HG03442 (cell line): Measurements from ENCODE around the gene ARAP1.

Experiments used
- ATAC-seq: cut with Tn5 transposase; IDR thresholded peaks from one replicate; pipeline ENCODE4 v1.9.1; 2021; ENCODE audit warnings: mild to moderate bottlenecking, moderate library complexity; ENCODE audit not compliant: unreplicated experiment

Gene ARAP1

DNA sequence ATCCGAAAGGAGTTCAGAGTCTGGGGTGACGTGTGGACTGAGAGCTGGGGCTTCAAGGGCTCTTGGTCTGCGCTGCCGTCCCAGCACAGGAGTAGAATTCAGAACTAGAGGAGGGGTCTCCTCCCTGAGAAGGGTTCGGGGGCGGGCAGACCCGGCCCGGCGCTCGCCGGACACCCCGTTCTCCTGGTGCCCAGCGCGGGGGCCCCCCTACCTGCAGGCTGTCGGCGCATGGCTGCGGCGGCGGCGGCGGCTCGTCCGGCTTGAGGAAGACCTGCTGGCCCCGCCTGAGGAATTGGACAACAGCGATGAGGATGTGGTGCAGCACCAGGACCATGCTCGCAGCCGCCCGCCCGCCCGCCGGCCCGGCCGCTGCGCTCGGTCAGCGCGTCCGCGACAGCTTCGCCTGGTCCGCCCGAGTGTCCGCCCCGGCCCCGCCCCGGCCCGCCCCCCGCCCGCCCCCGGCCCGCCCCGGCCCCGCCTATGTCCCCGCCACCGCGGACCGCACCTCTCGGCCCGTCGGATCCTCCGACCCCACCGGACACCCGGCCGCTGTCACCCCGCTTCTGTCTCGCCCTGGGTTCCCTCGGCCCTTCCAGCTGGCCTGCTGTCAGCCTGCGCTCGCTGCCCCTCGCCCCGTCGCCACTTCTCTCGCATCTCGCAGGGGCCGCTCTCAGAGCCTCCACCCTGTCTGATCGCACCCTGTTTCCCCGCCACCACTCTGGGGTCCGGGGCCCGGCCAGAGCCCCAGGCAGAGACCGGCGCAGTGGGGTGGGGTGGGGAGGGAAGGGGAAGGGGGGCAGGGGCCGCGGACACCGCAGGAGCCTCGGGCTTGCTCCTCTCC is 109.9 kb downstream of the ARAP1 start:
- no peak for ATAC-seq

DNA sequence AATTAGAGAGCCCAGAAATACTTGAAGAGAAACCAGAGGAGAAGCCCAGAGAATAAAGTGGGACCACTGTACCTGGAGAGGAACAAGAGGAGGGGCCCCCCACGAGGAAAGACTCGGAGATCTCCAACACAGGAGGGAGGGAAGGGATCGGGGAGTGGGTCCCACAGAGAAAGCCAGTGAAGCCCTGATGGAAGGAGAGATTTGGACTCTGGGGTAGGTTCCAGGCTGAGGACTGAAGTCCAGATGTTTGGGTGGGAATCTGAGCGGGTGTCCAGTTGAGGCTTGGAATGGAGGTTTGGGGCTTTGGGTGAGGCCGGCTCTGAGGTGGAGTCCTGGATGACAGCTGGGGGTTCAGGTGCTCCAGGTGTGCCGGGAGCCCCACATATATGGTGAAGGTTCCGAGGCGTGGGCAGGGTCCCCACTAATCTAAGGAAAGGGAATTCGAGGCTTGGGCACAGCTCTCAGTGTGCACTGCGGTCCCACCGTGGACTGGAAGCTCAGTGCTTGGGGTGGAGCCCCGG is 110.6 kb downstream of the ARAP1 start:
- ATAC-seq: no peak

DNA sequence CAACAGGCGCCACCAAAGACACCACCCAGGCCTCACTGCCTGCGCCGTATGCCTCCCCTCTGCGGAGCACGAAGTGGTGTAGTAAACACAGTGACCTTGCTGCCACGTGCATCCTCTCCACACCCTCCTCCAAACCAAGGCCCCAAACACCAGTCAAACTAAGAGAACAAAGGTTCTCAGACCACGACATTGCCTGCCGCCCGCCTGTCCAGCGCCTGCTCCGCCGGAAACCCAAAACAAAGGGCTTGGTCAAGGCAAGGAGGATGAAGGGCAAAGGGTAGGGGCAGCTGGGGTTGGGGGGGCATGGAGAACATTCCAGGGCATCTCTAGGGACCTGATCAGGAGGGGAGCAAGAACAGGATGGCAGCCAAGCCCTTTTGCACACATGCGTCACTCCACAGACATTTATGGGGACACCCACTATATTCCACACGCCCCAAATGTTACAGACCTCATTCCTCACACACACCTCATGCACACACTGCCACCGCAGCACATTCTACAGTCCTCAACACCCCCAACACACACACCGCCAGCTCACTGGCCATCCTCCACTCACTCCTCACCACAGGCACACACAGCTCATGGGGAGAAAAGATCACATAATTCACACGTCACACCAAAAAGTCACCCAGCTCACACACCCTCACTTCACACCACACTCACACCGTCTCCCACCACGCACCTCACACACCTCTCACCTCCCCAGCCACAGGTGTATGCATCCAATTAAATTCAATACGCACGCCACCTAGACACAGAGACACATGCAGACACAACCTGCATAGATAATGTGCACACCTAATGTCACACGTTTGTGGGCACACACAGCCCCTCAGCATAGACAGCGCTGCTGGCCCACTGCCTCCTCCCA is 112.5 kb downstream of the ARAP1 start:
- no peak for ATAC-seq

DNA sequence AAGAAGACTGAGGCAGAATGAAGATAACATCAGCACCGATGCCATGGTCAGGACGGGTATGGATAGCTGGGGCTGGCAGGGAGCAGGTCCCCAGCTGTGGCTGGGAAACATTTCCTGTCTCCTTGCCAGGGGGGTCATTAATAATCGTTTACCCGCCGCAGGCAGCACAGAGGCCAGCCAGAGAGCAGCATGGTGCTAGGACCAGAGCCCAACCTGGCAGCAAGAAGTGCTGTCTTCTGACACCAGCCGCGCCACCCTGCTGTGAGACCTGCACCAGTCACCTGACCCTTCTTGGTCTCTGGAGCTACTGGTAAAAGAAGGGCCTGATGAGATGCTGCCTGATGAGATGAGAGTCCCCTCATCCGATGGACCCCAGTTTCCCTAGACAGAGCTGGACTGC is 114.3 kb downstream of the ARAP1 start:
- ATAC-seq: no peak

- ATAC-seq: no peak
These were observed 115.0 kb downstream of the ARAP1 start for GRCh38 chr11:72637198-72637597.

DNA sequence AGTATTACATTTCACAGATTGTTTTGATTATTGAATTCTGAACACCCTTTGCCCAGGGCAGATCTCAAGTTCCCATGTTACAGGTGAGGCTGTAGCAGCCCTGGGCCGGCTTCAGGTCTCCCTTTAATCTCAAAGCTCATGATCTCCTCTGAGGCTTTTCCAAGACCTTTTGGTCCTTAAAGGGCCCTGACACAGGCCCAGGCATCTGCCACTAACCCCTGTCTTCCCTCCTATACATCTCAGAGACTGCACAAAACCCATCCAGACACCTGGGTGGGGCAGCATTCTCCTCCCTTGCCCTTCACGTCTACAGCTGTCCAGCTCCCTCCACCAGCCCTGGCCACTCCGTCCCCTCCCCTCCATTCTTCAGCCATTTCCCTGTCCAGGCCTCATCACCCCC is 115.8 kb downstream of the ARAP1 start:
- ATAC-seq: no peak

- no peak for ATAC-seq
These were observed 116.3 kb downstream of the ARAP1 start for GRCh38 chr11:72635933-72636332.

- no peak for ATAC-seq
These were observed 116.8 kb downstream of the ARAP1 start for GRCh38 chr11:72635309-72635915.
